GM23248 (cell line): ENCODE results near the gene PET100.

ENCODE experiments used
- EZH2 ChIP-seq: fragments of 200-600 bp; sonication (generic); IDR thresholded peaks from 2 replicates; pipeline ENCODE4 v1.6.1; 2018; ENCODE audit warnings: antibody characterized with exemption, mild to moderate bottlenecking; ENCODE audit not compliant: insufficient read depth, poor library complexity, severe bottlenecking
- EZH2phosphoT487 ChIP-seq: fragments of 200-600 bp; sonication (generic); IDR thresholded peaks from 2 replicates; pipeline ENCODE4 v1.6.1; 2018; ENCODE audit warnings: antibody characterized with exemption, moderate library complexity, mild to moderate bottlenecking, low read depth; ENCODE audit not compliant: insufficient read depth

DNA sequence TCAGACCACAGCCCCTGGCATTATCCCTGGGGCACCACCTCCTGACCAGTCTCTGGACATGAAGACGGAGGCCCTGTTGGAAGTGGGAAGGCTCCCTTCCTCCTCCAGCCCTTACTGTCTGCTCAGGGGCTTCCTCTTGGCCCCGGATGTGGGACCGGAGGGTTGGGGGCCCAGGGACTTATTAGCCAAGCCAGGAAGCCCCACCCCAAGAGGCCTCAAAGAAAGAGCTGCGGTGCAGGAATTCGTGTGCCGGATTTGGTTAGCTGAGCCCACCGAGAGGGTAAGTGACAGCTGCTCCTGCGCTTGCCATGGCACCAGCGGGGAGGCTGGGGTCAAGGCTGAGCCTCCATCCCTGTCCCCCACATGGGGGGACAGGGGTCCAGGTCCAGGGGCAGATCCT lies 39.2 kb downstream of the PET100 start, which contains the start of gene RETN:
- TF ChIP-seq EZH2 (no peak), EZH2phosphoT487 (no peak)
